Measurements from ENCODE around the gene MRPS18C.
"Not testable (repeated sequence)": the region's sequence is repeated elsewhere in the genome, so short reads cannot be mapped to it uniquely, and the experiment has no call there.

Gene MRPS18C

DNA sequence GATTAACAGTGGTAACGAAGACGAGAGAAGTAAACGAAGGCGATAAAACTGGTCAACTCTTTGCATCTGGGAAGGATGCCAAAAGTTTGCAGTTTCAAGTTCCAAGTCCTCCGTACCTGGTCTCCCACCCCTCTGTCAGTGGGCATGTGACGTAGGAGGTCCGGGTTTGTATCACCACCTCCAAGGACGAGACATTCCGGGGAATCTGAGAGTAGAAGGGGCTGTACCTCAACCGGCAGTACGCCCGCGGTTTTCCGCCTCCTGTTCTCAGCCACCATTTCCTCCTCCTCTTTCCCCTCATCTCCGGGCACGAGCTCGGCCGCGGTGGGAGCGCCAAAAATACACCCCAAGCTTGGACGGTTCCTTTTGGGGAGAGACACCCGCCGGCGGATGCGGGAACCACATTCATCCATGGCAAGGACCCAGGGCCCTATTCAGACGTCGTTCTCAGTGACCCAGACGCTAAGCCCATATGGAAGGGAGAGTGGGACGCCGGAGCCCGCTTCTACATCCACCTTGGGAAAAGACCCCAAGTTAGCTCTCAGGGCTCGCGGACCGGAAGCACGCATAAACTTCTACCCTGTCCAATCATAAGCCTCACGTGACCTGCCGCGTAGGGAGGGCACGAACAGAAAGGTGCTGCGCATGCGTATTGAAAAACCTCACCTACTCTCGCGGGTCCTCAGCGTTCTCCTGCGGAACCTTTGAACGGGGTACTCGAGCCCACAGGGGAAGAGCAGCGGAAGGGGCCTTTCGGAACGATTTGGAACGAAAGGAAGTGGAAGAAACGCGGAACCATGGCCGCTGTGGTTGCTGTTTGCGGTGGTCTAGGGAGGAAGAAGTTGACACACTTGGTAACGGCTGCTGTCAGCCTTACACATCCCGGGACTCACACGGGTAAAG lies at the start of gene MRPS18C, which contains the start of gene HELQ:
TSS of gene MRPS18C (plus strand) at position 778 of the 903 bp plus-strand sequence. CDS start at position 798, 20 bp downstream.
TSS of gene HELQ (minus strand) at position 543 of the 903 bp plus-strand sequence. CDS start at position 413, 130 bp downstream.
- peak; percentile 99 for DNase-seq (ENCODE audit: low read depth)

DNA sequence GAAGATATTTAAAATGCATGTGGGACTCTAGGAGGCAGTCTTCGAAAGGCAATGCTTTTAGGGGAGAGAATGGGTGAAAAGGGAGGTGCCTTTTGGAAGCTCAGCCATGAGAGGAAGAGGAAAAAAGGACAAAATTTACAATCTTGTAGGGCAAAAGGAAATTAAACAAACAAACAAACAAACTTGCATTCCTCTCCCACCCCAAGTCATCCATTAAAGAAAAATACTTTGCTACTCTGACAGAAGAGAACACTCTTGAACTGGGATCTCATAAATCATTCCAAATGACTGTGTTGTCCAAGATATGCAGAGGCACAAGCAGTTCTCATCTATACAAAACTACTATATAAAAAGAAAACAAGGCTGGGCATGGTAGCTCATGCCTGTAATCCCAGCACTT lies 47.0 kb upstream of the MRPS18C start:
- DNase-seq (ENCODE audit: low read depth) = no peak

DNA sequence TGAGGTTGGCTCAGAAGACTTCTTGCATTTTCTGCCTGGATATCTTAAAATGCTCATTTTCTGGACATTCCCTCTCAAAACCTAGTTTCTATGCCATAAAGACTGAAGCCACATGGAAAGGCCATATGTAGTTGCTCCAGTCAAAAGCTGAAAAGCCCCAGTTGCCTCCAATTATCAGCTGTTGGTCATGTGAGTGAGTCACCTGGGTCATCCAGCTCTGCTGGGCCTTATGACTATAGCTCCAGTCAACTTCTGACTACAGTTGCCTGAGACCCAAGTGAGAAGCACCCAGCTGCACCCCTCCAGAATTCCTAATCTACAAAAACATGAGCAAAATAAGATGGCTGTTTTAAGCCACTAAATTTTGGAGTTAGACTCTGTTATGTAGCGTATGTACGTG lies 42.2 kb upstream of the MRPS18C start:
- peak; percentile 39 for DNase-seq (ENCODE audit: low read depth)

DNA sequence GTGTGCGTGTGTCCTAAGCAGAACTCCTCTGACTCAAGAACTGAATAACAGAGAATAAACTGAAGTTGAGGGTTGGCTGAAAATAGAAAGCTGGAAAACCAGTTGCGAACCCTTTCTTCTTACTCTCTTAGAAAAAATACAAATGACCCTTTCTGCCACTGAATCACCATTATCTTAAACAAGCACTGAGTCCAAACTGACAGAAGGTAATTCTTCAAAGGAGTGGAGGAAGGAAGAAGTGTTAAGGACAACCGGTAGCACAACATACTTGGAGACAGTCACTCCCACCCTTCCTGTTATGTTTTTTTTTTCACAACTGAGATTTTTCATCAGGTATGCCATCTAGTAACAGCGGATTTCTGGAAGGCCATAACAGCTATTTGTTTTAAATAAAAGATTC lies 38.3 kb upstream of the MRPS18C start:
- no peak for DNase-seq (ENCODE audit: low read depth)

DNA sequence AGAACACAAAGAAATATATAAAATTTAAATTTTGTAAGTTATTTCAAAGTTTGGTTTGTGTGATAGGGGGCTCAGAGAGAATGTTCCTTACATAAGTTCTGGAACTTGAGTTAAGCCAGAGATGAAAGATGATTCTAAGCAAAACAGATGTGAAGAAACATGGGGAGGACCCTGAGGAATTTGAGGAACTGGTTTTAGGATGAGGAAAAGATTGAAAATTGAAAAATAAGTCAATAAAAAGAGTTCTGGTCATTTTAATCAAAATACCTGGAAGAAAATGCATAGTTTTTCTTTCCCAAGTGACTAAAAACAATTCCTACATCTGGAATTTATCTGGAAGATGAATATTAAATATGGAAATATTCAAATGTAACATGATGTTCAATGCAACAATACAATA lies 37.6 kb upstream of the MRPS18C start:
- no peak for DNase-seq (ENCODE audit: low read depth)

DNA sequence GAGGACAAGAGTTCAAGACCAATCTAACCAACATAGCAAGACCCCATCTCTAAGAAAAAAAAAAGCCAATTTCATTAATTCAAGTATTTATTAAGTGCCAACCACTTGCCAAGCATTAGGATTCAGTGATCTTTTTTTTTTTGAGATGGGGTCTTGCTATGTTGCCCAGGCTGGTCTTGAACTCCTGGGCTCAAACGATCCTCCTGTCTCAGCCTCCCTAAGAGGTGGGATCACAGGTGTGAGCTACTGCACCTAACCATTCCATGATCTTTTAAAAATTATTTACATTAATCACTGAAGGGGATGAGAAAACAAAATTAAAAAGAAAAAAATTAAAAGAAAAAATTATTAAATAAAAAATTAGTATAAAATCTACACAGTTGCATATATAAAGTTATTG lies 24.7 kb upstream of the MRPS18C start:
- no peak for DNase-seq (ENCODE audit: low read depth)

DNA sequence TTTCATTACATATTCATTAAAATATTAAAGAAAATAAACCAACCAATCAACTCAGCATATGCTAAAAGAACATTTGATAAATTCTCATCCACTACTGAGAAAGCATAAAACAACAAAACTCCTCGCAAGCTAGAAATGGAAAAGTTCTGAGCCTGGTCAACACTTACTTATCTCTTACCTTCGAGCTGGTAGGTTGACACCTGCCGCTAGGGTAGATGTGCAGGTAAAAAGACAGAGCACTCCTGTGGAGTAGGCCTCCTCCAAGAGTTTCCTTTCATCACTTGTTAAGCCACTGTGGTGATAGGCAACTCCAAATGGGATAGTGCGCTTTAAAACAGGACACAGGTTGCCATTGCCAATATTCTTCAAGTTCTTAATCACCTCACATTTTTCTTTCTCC lies 19.2 kb upstream of the MRPS18C start:
- no peak for DNase-seq (ENCODE audit: low read depth)

DNA sequence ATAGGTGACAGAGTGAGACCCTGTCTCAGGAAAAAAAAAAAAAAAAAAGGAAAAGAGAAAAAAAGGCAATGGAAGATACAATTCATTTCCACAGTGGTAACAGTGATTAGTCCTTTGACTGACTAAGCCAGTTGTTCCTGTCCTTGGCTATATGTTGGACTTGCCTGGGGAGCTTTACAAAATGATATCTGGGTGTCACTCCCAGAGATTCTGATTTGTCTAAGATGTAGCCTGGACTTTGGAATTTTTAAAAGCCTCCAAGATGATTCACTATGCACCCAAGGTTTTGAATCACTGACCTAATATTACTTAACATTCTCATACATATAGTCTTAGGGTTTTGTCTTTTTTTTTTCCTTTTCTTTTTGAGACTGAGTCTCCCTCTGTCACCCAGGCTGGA lies 17.1 kb upstream of the MRPS18C start:
- peak; percentile 6 for DNase-seq (ENCODE audit: low read depth)

DNA sequence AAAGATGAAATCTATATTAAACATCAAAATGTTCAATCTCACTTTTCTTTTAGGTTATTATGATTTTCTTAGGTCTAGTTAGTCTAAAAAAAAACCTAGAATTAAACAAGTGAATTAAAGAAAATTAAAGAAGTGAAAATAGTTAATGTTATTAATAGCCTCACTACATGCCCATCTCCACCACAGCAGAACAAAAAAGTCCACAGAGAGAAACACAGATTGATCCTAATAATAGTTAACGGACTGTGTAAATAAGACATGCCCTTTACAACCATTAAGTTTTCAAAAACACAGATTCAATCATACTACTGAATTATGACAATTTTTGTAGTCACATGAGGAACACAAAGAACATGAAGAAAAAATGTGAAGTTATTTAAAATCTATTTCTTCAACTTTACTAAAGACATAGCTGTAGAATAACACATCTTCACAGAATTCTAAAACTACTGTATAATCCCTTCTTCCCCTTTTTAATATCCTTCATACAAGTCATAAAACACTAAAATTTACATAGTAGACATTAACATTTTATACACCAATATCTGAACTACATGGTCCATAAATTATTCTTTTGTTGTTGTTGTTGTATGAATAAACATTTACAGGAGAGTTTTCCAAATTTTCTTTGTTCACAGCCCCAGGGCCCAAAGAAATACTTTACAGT lies 15.6 kb upstream of the MRPS18C start:
- no peak for DNase-seq (ENCODE audit: low read depth)

DNA sequence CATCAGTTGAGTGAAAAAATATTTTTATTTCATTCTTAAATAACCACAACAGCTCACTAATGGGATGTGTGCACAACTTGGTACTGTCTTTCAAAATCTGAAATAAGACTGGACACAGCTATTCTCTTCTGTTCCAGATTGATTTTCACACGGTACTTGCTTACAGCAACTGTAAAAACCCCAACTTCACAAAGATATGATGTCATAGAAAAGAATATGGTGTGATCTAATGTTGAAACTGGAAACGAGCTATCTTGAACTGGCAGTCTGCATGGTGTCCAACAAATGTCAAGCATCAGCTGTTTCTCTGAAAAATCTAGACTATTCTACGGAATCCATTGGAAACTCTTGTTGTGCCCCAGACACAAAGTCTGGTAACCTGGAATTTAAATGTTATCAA lies 15.0 kb upstream of the MRPS18C start:
- DNase-seq (ENCODE audit: low read depth) = no peak

DNA sequence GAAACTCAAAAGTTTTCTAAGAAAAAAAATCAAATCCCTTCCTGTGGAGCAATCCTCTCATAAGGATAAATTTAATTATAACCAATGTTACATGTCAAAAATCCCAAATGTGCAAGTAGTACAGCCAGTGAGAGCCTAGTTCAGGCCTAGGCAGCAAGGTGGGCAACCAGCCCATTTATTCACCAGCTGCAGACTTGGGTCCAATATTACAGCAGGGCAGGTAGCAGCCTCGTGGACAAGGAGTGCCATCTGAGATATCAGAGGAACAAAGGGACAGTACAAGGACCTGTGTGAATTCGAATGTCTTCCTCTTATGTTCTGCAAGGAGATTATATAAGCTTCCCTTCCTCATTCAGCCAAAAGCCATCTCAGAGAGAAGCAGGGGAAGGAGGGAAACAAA lies 6.8 kb upstream of the MRPS18C start:
- no peak for DNase-seq (ENCODE audit: low read depth)

DNA sequence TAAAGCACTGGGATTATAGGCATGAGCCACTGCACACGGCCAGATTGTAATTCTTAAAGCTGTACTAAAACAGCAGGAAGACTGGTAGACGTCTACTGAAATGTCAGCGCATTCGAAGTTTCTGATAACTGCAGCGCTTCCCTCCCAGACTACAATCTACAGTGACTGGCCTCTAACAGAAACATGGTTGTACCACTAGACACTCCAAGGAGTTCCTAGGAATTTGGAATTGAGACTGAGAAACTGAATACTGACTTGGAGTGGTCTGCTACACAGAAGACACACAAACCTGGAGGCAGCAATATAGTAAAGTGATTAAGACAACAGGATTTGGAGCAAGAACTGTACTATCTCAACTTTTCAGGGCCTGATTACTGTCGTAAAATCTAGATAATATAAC lies 1.2 kb upstream of the MRPS18C start:
- DNase-seq (ENCODE audit: low read depth) = no peak

DNA sequence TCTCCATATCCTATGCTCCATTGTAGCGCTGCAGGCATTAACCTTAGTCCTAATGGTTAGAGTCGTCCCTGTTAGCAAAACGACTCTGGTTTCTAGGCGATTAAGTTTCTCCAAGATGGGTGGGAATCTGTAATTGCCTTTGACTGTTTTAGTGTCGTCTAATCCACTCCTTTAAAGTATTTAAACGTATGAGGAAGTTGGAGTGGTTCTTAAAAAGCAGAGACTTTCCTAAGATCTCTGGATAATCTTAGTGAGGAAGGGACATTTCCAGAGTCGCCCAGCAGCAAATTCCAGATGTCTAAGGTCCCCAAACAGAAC lies 285 bp downstream of the MRPS18C start:
- DNase-seq (ENCODE audit: low read depth) = no peak

DNA sequence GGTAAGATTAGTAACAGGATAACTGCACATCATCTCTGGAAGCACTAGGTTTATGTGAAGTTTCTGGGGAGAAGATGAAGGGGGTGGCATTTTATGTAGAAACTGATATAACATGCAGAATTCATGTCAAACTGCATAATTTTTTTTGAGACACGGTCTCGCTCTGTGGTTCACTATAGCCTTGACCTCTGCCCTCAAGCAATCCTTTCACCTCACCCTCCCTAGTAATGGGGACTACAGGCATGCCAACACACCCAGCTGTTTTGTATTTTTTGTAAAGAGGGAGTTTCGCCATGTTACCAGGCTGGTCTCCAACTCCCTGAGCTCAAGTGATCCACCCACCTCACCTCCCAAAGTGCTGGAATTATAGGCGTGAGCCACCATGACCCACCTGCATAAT lies 17.6 kb downstream of the MRPS18C start:
- no peak for DNase-seq (ENCODE audit: low read depth)

DNA sequence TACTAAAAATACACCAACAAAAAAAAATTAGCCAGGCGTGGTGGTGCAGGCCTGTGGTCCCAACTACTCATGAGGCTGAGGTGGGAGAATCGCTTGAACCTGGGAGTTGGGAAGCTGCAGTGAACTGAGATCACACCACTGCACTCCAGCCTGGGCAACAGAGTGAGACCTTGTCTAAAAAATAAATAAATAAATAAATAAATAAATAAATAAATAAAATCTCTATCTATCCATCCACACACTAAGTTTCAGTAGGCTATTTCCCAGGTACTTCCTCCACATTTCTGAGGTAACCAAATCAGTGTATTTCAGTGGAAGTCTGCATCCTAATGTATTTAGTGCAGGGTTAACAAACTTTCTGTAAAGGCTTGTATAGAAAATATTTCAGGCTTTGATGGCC lies 18.1 kb downstream of the MRPS18C start:
- DNase-seq (ENCODE audit: low read depth) = no peak

DNA sequence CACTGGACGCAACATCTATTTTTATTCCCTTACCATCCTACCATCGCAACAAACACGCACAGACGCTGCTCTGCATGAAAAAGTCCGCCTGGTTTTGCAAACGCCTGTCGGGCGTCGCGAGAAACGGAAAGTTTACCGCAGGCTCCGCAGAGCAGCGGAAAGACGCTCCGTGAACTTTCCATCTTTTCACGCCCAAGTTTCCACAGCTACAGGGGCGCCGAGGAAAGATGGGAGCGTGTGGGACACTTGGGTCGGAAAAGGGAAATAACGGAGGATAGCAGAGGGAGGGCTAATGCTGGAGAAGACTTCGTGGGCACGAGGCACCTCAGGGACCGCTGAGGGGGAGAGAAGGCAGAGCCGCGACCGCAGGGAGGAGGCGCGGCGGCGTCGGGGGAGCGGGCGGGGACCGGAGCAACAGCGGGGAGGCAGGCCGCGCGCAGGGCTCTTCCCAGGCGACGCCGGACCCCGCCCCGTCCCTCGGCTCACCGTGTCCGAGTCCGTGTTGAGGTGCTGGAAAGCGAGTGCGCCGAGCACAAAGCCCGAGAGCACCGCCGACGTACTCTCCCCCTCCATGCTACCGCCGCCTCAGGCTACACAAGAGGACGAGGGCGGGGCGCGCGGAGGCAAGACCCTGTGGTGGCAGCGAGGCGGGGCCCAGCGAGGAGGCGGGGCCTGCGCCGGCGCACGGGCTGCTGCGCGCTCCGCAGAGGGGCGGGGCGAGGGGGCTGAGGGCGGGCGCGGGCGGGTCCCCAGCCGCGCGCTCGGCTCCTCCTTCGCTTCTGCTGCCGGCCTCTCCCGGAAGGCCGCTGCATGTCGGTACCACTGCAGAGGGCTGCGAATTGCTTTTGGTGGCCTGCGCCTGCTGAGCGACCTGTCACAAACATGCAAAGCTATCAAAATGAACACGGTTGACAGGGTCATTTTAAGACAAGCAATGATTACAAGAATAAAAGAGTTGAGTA lies 28.9 kb downstream of the MRPS18C start, which contains the start of gene ABRAXAS1:
TSS of gene ABRAXAS1 (minus strand) at position 601 of the 962 bp plus-strand sequence. CDS start at position 573, 28 bp downstream.
- peak; percentile 95 for DNase-seq (ENCODE audit: low read depth)

DNA sequence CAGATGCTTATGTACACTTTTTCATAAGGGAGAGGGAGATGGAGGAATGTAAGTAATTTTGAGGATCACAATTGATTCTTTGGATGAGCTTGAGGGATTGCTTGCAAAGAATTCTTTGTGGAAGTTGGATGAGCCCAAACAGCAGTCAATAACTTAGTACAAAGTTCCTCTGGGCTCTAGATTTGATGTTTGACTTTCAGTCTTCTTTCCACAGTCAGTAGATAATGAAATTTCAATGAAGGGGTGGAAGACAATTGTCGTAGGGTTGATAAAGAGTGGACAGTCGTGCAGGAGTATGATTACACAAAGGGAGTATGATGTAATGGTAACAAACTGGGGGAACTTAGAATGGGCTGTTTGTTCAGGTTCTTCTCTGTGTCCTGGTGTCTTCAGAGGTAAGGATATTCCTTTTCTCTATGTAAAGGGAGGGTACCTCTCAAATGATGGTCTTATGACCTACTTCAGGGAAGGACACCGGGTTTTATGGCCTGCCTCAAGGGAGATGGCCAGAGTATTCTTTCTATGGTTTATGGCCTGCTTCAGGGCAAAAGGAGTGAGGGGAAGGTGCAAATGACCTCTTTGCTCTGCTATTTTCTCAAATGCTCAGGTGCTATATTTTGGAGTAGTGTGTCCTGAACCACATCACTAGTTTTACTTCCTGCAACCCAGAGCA lies 30.7 kb downstream of the MRPS18C start:
- DNase-seq (ENCODE audit: low read depth) = no peak

DNA sequence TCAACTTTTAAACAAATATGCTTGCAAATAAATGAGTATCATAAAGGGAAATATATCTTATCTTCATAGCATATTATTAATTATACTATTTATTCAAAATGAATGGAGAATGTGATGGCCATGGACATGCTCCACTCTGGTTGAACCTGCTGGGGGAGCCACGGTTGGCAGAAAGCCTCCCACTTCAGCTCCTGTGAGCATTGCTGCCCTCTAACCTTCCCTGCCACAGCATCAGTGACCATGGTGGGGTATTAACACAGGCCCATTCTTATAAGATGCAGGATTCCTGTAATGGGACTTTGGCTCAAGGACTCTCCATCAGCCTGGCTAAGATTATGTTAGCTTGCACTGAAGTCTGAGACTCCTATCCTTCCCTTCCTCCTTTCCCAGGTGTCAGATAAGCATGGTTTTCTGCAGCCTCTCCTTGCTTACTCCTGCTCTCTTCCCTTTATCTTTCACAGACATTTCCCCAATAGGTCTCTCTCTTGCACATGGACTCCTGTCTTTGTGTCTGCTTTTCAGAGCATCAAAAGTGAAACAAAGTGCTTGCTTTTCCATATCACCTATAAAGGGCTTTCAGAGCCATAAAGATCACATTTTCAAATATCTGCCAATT lies 34.0 kb downstream of the MRPS18C start:
- DNase-seq (ENCODE audit: low read depth) = no peak

DNA sequence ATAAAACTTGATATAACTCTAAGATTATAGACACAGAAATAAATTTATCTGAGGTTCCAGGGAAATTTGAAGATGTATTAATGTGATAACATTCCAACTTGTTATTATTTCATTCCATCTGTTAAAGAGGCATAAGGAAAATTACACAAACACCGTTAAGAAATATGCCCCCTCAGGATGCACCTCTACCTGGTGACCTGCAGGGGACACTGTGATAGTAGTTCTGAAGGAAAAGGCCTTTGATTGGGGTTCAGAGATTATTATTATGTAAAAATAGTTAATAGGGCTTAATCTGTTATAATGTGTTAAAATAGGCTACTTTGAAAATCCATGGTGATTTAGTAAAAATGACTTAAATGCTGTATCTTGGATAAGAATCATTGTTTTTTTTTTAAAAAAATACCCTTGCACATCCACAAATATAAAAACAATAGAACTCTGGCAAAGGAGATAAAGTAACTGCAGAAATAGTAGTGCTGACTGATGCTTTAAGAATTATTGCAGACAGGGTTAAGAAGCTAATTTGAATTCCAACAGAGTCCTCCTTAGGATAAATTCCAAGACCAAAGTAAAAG lies 35.1 kb downstream of the MRPS18C start:
- peak; percentile 62 for DNase-seq (ENCODE audit: low read depth)

DNA sequence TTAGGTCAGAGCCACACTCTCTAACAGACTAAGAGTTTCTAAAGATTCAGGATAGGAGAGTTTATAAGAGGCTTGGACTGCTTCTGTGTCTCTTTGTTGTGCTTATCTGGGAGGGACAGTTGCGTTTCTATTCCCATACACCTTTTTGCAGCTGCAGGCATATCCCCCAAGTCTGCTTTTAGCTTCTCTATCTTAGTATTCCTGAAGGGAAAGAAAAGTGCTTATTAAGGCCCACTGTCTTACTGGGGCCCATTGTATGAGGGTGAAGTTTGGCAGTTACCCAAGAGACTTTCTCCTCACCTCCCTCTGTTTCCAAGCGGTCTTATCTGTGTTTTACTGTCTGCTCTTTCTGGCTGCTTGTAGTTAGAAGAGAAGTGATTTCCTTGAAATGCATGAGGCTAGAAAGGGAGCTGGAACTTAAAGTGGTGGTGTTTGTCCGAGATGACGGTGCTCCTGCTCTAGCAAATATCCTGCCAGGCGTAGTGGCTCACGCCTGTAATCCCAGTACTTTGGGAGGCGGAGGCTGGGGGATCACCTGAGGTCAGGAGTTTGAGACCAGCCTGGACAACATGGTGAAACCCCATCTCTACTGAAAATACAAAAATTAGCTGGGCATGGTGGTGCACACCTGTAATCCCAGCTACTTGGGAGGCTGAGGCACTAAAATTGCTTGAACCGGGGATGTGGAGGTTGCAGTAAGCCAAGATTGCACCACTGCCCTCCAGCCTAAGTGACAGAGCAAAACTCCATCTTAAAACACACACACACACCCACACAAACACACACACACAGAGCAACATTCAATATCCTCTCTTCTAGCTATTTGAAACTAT lies 40.4 kb downstream of the MRPS18C start:
- not testable (repeated sequence) for DNase-seq (ENCODE audit: low read depth)
